H1 (cell line): ENCODE results near the gene PRDM5. TPM values are rescaled to one million over a fixed set of nuclear protein-coding genes. Genes with fewer than 3 reads are reported as not detected.

Experiments used
- CTCF ChIA-PET: fragments of 300-600 bp; sonication (Branson Sonifier 250); formaldehyde crosslinking; loops from one replicate; lab custom pipeline; 2021; ENCODE audit not compliant: partially characterized antibody; lab: Charles Lee
- POLR2A ChIA-PET: fragments of 300-600 bp; sonication (Branson Sonifier 250); formaldehyde crosslinking; loops from one replicate; lab custom pipeline; 2021; ENCODE audit warnings: inconsistent platforms; ENCODE audit not compliant: partially characterized antibody; lab: Charles Lee
- DNase-seq, 2 experiments: peaks; one replicate each; pipeline versions ENCODE4 v3.0.0 to v3.0.0-alpha.2; 2010 to 2022; ENCODE audit warnings: low spot score in 2 of 2, low read depth in 1 of 2, mixed read lengths in 1 of 2
- FAIRE-seq: peaks from 2 replicates; lab custom pipeline; 2011; peaks lifted over from hg19 to GRCh38; lab: Jason Lieb, UNC
- H2AFZ ChIP-seq: 2 replicates; pipeline ENCODE4 v1.8.1; 2012; ENCODE audit warnings: low read length, inconsistent platforms
- H2AK5ac ChIP-seq: 2 replicates; pipeline ENCODE4 v1.6.1; 2013; ENCODE audit warnings: low read depth, low read length
- H2BK120ac ChIP-seq: replicated peaks from 2 replicates; pipeline ENCODE3; 2013; ENCODE audit warnings: low read depth, low read length, inconsistent platforms
- H2BK12ac ChIP-seq: 2 replicates; pipeline ENCODE4 v1.6.1; 2013; ENCODE audit warnings: low read depth, low read length
- H2BK15ac ChIP-seq: 2 replicates; pipeline ENCODE4 v1.6.1; 2013; ENCODE audit warnings: low read length
- H2BK20ac ChIP-seq: 2 replicates; pipeline ENCODE4 v1.6.1; 2013; ENCODE audit warnings: low read length
- H2BK5ac ChIP-seq: 2 replicates; pipeline ENCODE4 v1.6.1; 2013; ENCODE audit warnings: low read depth, low read length
- H3K14ac ChIP-seq: 2 replicates; pipeline ENCODE4 v1.6.1; 2013; ENCODE audit warnings: inconsistent platforms; ENCODE audit not compliant: insufficient read length
- H3K18ac ChIP-seq: 2 replicates; pipeline ENCODE4 v1.6.1; 2013; ENCODE audit warnings: low read length; ENCODE audit errors: extremely low read depth
- H3K23ac ChIP-seq: 2 replicates; pipeline ENCODE4 v1.6.1; 2013; ENCODE audit warnings: inconsistent platforms; ENCODE audit not compliant: insufficient read length
- H3K23me2 ChIP-seq: 2 replicates; pipeline ENCODE4 v1.6.1; 2013; ENCODE audit warnings: low read depth, low read length
- H3K27ac ChIP-seq: 2 replicates; pipeline ENCODE4 v1.6.1; 2011; ENCODE audit warnings: low read depth, low read length, inconsistent platforms
- H3K27me3 ChIP-seq, 4 experiments: replicated peaks in 1 of 4; 1 replicate in 1 of 4; 2 replicates in 3 of 4; pipeline versions ENCODE4 v1.6.1 to v1.8.1; 2011 to 2013; ENCODE audit warnings: low read length in 3 of 4, mild to moderate bottlenecking in 3 of 4, inconsistent platforms in 2 of 4, mixed read lengths in 2 of 4, moderate library complexity in 1 of 4; ENCODE audit not compliant: control insufficient read depth in 3 of 4, insufficient read depth in 3 of 4; ENCODE audit errors: extremely low read depth in 1 of 4
- H3K36me3 ChIP-seq, 4 experiments: 2 replicates each; pipeline versions ENCODE4 v1.6.1 to v1.8.1; 2011 to 2013; ENCODE audit warnings: mild to moderate bottlenecking in 4 of 4, low read length in 3 of 4, moderate library complexity in 2 of 4, control low read depth in 1 of 4, inconsistent platforms in 1 of 4; ENCODE audit not compliant: insufficient read depth in 4 of 4, control insufficient read depth in 2 of 4
- H3K4ac ChIP-seq: replicated peaks from 2 replicates; pipeline ENCODE3; 2013; ENCODE audit warnings: low read length, low read depth, mixed read lengths, inconsistent platforms; ENCODE audit not compliant: insufficient read length
- H3K4me1 ChIP-seq, 4 experiments: replicated peaks in 1 of 4; 1 replicate in 1 of 4; 2 replicates in 3 of 4; pipeline versions ENCODE4 v1.6.1 to v1.8.1; 2011 to 2013; ENCODE audit warnings: low read length in 3 of 4, inconsistent platforms in 2 of 4, mixed read lengths in 1 of 4; ENCODE audit not compliant: insufficient read depth in 4 of 4, control insufficient read depth in 3 of 4
- H3K4me2 ChIP-seq, 2 experiments: 2 replicates each; pipeline versions ENCODE4 v1.6.1 to v1.8.1; 2011 to 2013; ENCODE audit warnings: low read depth in 2 of 2, low read length in 2 of 2, control low read depth in 1 of 2, inconsistent platforms in 1 of 2, mild to moderate bottlenecking in 1 of 2; ENCODE audit not compliant: insufficient read depth in 1 of 2
- H3K4me3 ChIP-seq, 4 experiments: fragments of 200-600, 300-600 bp in 1 of 4; sonication (generic), shearing (Covaris generic), sonication (Bioruptor Twin) in 1 of 4; 2 replicates each; pipeline versions ENCODE4 v1.5.1 to v1.8.1; 2011 to 2016; ENCODE audit warnings: low read length in 4 of 4, low read depth in 3 of 4, control low read depth in 2 of 4, inconsistent platforms in 2 of 4, mild to moderate bottlenecking in 2 of 4, mixed read lengths in 1 of 4, moderate library complexity in 1 of 4; ENCODE audit not compliant: insufficient read depth in 2 of 4; ENCODE audit errors: extremely low read depth in 1 of 4
- H3K56ac ChIP-seq: replicated peaks from 2 replicates; pipeline ENCODE3; 2013; ENCODE audit warnings: low read depth, mild to moderate bottlenecking, mixed read lengths, low read length, inconsistent platforms; ENCODE audit not compliant: insufficient read length
- H3K79me1 ChIP-seq: 2 replicates; pipeline ENCODE4 v1.6.1; 2013; ENCODE audit warnings: low read depth, low read length, control low read depth
- H3K79me2 ChIP-seq, 2 experiments: 2 replicates each; pipeline versions ENCODE4 v1.6.1 to v1.8.1; 2012 to 2013; ENCODE audit warnings: low read length in 2 of 2, mild to moderate bottlenecking in 2 of 2, inconsistent platforms in 1 of 2; ENCODE audit not compliant: insufficient read depth in 2 of 2, control insufficient read depth in 1 of 2
- H3K9ac ChIP-seq, 4 experiments: replicated peaks in 1 of 4; 1 replicate in 1 of 4; 2 replicates in 3 of 4; pipeline versions ENCODE4 v1.6.1 to v1.8.1; 2011 to 2013; ENCODE audit warnings: low read depth in 3 of 4, low read length in 3 of 4, control low read depth in 2 of 4, mild to moderate bottlenecking in 2 of 4, moderate library complexity in 2 of 4, inconsistent platforms in 1 of 4; ENCODE audit errors: extremely low read depth in 1 of 4
- H3K9me3 ChIP-seq, 2 experiments: 2 replicates each; pipeline versions ENCODE4 v1.6.1 to v1.8.1; 2012 to 2013; ENCODE audit warnings: mild to moderate bottlenecking in 2 of 2, moderate library complexity in 2 of 2, control low read depth in 1 of 2, inconsistent platforms in 1 of 2, low read depth in 1 of 2, low read length in 1 of 2, mixed read lengths in 1 of 2; ENCODE audit not compliant: insufficient read depth in 2 of 2
- H4K20me1 ChIP-seq, 2 experiments: replicated peaks in 1 of 2; 2 replicates each; pipeline versions ENCODE3 to v1.8.1; 2011 to 2013; ENCODE audit warnings: inconsistent platforms in 2 of 2, low read length in 2 of 2, mild to moderate bottlenecking in 1 of 2; ENCODE audit not compliant: insufficient read depth in 2 of 2, control insufficient read depth in 1 of 2
- H4K5ac ChIP-seq: 2 replicates; pipeline ENCODE4 v1.6.1; 2013; ENCODE audit warnings: low read length, low read depth, mixed read lengths, inconsistent platforms; ENCODE audit not compliant: insufficient read length
- H4K8ac ChIP-seq: 2 replicates; pipeline ENCODE4 v1.8.0; 2013; ENCODE audit warnings: mild to moderate bottlenecking, moderate library complexity, low read length, inconsistent platforms; ENCODE audit not compliant: insufficient read depth; ENCODE audit errors: extremely low read depth
- H4K91ac ChIP-seq: replicated peaks from 2 replicates; pipeline ENCODE3; 2013; ENCODE audit warnings: low read length, mixed read lengths, inconsistent platforms; ENCODE audit not compliant: insufficient read length
- EP300 ChIP-seq, 2 experiments: IDR thresholded peaks; 1 replicate in 1 of 2; 2 replicates in 1 of 2; pipeline ENCODE4 v1.6.1; 2011 to 2012; ENCODE audit warnings: low read depth in 2 of 2, low read length in 2 of 2, mild to moderate bottlenecking in 2 of 2, borderline replicate concordance in 1 of 2, inconsistent platforms in 1 of 2, moderate library complexity in 1 of 2
- HDAC6 ChIP-seq: IDR thresholded peaks from one replicate; pipeline ENCODE4 v1.7.1; 2012; ENCODE audit warnings: low read depth, mild to moderate bottlenecking, inconsistent platforms, low read length, moderate library complexity
- YY1 ChIP-seq: IDR thresholded peaks from 2 replicates; pipeline ENCODE4 v1.6.1; 2011; ENCODE audit warnings: low read depth, mild to moderate bottlenecking, low read length
- WGBS, 2 experiments: shearing (Covaris generic) in 1 of 2; methylation state at CpG; one replicate each; pipeline versions ENCODE4 v1.1.6 to v1.1.7; 2013 to 2015; ENCODE audit warnings: low lambda C conversion rate in 2 of 2, mixed read lengths in 2 of 2, inconsistent platforms in 1 of 2, low coverage in 1 of 2, missing lambda C conversion rate in 1 of 2; ENCODE audit not compliant: insufficient replicate concordance in 2 of 2, insufficient coverage in 1 of 2, insufficient read length in 1 of 2; ENCODE audit errors: extremely low coverage in 1 of 2, missing lambda C conversion rate in 1 of 2; 5-methylcytosine and 5-hydroxymethylcytosine counted together
- polyA plus RNA-seq, 7 experiments: library from polyadenylated mRNA; depleted of rRNA in 3 of 7; stranded (reverse) in 5 of 7; unstranded in 2 of 7; fragments of >200 nt in 5 of 7; fragments of 200-250 nt in 2 of 7; gene quantifications; 1 replicate in 5 of 7; 2 replicates in 1 of 7; 4 replicates in 1 of 7; pipeline versions ENCODE4 v1.2.1 to v1.2.3, GENCODE V29; 2011 to 2013; ENCODE audit warnings: missing spikeins in 2 of 7, mixed read lengths in 2 of 7
- total RNA-seq: library from RNA; stranded (reverse); fragmentation: NEBNext Ultra II Directional; extraction: Animal tissue kit (Norgen Biotek cat#: 25700); gene quantifications from 2 replicates; pipeline ENCODE4 v1.2.1, GENCODE V29; 2021

Gene PRDM5
- total and polyA plus RNA-seq, 2 of the 8 experiments (the other 6 are each of a cell fraction or from before 2014, with no cell fraction given), result 8.2 to 23.4 TPM

DNA sequence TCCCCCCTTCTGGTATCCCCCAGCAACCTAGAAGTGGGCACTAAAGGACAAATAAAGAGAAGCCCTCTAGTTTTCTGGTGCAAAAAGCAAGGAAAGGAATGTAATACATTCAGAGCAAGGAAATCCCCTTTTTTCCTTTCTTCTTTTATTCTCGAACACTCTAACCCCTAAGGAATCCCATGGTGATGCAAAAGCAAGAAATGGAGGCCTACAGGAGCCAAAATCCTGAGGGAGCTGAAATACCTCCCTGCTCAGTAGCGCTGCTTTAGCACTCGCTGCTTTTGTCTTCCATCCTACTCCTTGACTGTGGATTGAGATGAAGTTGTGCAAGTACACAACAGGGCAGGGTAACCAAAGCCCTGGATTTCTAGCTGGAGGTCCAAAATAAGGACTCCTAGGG is 251.0 kb downstream of the PRDM5 start:
- H3K79me2 ChIP-seq, result no peaks in the 10 kb centered on the region
- no peak overlapping the region for H2BK15ac ChIP-seq
- H4K20me1 ChIP-seq, result no peaks in the 10 kb centered on the region
- no peaks in the 10 kb centered on the region for H3K23me2 ChIP-seq
- H2BK120ac ChIP-seq, result peak overlapping the region; percentile 76
- no peak overlapping the region for H3K18ac ChIP-seq
- no peak overlapping the region for H3K9ac ChIP-seq
- peak overlapping the region; percentile 90 for H3K4ac ChIP-seq
- peaks cover 0 to 3% (median 1%) of the 10 kb centered on the region in 4 experiments; a peak in 2 of 7 replicates for H3K4me1 ChIP-seq
- no peak overlapping the region for H3K4me2 ChIP-seq
- WGBS, 2 experiments, result 73% methylated on average over 3 of the region's 3 CpGs; no CpG with 5 or more reads in 1 of the 2 experiments
- no peak overlapping the region for H2AK5ac ChIP-seq
- H3K23ac ChIP-seq, result no peak overlapping the region
- ChIA-PET CTCF (interaction anchor here (0.7 to 1.4 kb wide), 4 partner anchors 23 to 1025 kb away, joined by 3 to 6 read pairs (median 3); no protein-coding TSS in a partner anchor), POLR2A (interaction anchor here (0.7 to 1.1 kb wide), 2 partner anchors 24 to 30 kb away, joined by 3 read pairs; no protein-coding TSS in a partner anchor)
- H2BK20ac ChIP-seq, result 0 out of 2 replicates have a peak overlapping the region, but pooled peaks have one; percentile 43
- FAIRE-seq (no peak), DNase-seq (no peak)
- no peak for TF ChIP-seq HDAC6
- 0 out of 2 replicates have a peak, but pooled peaks have one; percentile 21 for TF ChIP-seq YY1
- 0 out of 3 replicates have a peak, but pooled peaks of 1 of the 2 experiments have one; percentile 33 for TF ChIP-seq EP300 (IDR thresholded peaks at IDR 0.05; ENCODE audit: borderline replicate concordance in 1 of 2, low read depth in 2 of 2, low read length in 2 of 2)
- peaks cover 0 to 5% of the 10 kb centered on the region in 2 experiments; a peak in 1 of 4 replicates for H3K9me3 ChIP-seq
- no peaks in the 10 kb centered on the region for H3K79me1 ChIP-seq
- no peak overlapping the region for H3K14ac ChIP-seq
- H3K36me3 ChIP-seq, result no peaks in the 10 kb centered on the region
- peak overlapping the region; percentile 51 for H4K5ac ChIP-seq
- H2BK5ac ChIP-seq, result peak overlapping the region; percentile 69; the same call in 1 of the 2 replicates
- H4K8ac ChIP-seq, result no peak overlapping the region
- no peak overlapping the region for H3K4me3 ChIP-seq
- H2AFZ ChIP-seq, result no peak overlapping the region
- H3K27me3 ChIP-seq, result no peaks in the 10 kb centered on the region
- H2BK12ac ChIP-seq, result no peak overlapping the region
- H4K91ac ChIP-seq, result peak overlapping the region; percentile 73
- no peak overlapping the region for H3K27ac ChIP-seq
- H3K56ac ChIP-seq, result no peak overlapping the region
